GM12872 (cell line): Measurements from ENCODE around the gene SAMD13.

Source experiments
- CTCF ChIP-seq: IDR thresholded peaks from 3 replicates; pipeline ENCODE4 v1.5.1; 2011; ENCODE audit warnings: low read depth, mild to moderate bottlenecking, low read length, moderate library complexity; ENCODE audit not compliant: insufficient read depth

The SAMD13 gene

GRCh38 chr1:84386716-84387479 lies 85.4 kb downstream of the SAMD13 start:
- no peak for TF ChIP-seq CTCF

- TF ChIP-seq CTCF, result no peak
Measured at GRCh38 chr1:84387480-84388163, 86.1 kb downstream of the SAMD13 start.

DNA sequence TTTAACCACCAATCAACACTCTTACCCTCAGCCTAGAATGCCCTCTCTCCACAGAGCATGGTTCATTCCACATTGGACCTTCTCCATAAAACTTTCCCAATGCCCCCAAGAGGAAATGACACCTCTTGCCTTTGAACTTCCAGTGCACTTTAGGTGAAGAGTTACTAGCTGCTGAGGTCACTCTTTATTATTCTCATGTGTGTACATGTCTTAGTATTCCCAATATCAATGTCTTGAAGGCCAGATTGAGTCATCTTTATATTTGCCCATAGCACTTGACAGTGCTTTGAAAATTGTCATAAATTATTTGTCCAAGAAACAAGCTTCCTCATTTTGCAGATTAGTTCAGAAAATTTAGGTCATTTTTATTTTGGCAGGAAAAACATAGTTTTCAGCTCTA lies 88.7 kb downstream of the SAMD13 start:
- TF ChIP-seq CTCF, result no peak

DNA sequence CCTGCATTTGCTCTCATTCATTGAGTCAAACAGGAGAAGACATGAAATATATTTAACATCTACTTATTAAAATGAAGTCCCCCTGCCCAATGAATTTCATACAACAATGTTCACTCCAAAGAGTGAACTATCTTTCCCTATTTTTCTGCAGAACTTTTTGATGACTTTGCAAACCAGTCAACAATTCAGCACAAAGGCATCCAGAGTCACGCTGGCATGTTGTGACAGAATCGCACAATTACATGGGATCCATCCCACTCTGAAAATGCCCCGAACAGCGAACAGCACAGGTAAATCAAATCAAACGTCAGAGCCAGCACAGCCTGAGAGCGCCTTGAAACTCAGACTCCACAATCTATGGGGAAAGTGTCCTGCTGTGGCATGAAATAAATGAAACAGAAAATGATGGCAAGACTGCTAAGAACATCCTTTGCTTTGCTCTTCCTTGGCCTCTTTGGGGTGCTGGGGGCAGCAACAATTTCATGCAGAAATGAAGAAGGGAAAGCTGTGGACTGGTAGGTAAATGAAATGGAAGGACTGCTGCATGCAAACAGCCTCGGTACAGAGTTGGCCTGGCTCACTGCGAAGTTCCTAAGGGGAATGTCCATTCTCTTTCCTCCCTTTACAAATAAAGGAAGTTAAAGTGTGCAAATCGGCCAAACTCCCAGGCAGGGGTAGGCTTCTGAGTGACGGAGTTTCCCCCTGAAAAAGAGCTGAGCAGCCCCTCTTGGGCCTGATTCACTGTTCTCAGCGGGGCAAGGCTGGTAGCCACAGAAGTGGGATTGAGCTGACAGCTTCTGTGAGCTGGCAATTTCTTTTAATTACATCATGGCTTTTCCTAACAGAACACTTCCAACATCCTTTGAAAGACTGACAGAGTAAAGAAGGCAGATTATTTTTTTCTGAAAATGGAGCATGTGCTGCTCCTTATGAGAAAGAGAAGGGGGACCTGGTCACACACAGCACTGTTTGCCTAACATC lies 97.0 kb downstream of the SAMD13 start, which contains the start of gene DNASE2B:
TSS of gene DNASE2B (plus strand) at position 310 of the 981 bp plus-strand sequence. CDS start at position 391, 81 bp downstream.
- no peak for TF ChIP-seq CTCF
